ENCODE results near the gene MBNL1.
"Not testable (repeated sequence)": the region's sequence is repeated elsewhere in the genome, so short reads cannot be mapped to it uniquely, and the experiment has no call there.

Gene MBNL1

GRCh38 chr3:152321955-152322377 lies 53.2 kb downstream of the MBNL1 start:
- no peak for DNase-seq

GRCh38 chr3:152322756-152323155 lies 54.0 kb downstream of the MBNL1 start:
- no peak for DNase-seq

- no peak for DNase-seq
Observed at GRCh38 chr3:152323834-152324233, 55.1 kb downstream of the MBNL1 start.

GRCh38 chr3:152325136-152325535 lies 56.4 kb downstream of the MBNL1 start:
- no peak for DNase-seq

- no peak for DNase-seq
Observed at GRCh38 chr3:152327203-152327602, 58.5 kb downstream of the MBNL1 start.

- DNase-seq = no peak
Observed at GRCh38 chr3:152328841-152329240, 60.1 kb downstream of the MBNL1 start.

- DNase-seq = no peak
Observed at GRCh38 chr3:152330559-152330958, 61.8 kb downstream of the MBNL1 start.

GRCh38 chr3:152331018-152331541 lies 62.4 kb downstream of the MBNL1 start:
- DNase-seq = no peak

- DNase-seq = no peak
Observed at GRCh38 chr3:152331998-152332397, 63.3 kb downstream of the MBNL1 start.

- DNase-seq = no peak
Observed at GRCh38 chr3:152333928-152334327, 65.2 kb downstream of the MBNL1 start.

- no peak for DNase-seq
Observed at GRCh38 chr3:152334761-152335160, 66.0 kb downstream of the MBNL1 start.

- no peak for DNase-seq
Observed at GRCh38 chr3:152335273-152335672, 66.5 kb downstream of the MBNL1 start.

- DNase-seq = not testable (repeated sequence)
Observed at GRCh38 chr3:152337337-152337736, 68.6 kb downstream of the MBNL1 start.

- DNase-seq = no peak
Observed at GRCh38 chr3:152338159-152338720, 69.5 kb downstream of the MBNL1 start.

- DNase-seq = no peak
Observed at GRCh38 chr3:152339881-152340505, 71.3 kb downstream of the MBNL1 start.

- no peak for DNase-seq
Observed at GRCh38 chr3:152345233-152345632, 76.5 kb downstream of the MBNL1 start.

- DNase-seq = no peak
Observed at GRCh38 chr3:152346058-152346457, 77.3 kb downstream of the MBNL1 start.

- no peak for DNase-seq
Observed at GRCh38 chr3:152346740-152347139, 78.0 kb downstream of the MBNL1 start.

GRCh38 chr3:152348436-152349177 lies 79.9 kb downstream of the MBNL1 start:
- DNase-seq = no peak

GRCh38 chr3:152349392-152349791 lies 80.7 kb downstream of the MBNL1 start:
- DNase-seq = no peak

- no peak for DNase-seq
Observed at GRCh38 chr3:152350139-152350538, 81.4 kb downstream of the MBNL1 start.

- DNase-seq = no peak
Observed at GRCh38 chr3:152350776-152351175, 82.0 kb downstream of the MBNL1 start.

- DNase-seq = no peak
Observed at GRCh38 chr3:152352554-152352953, 83.8 kb downstream of the MBNL1 start.

GRCh38 chr3:152353578-152353977 lies 84.8 kb downstream of the MBNL1 start:
- DNase-seq = no peak
